ENCODE results near the gene CFAP70.
"Not testable (repeated sequence)": the region's sequence is repeated elsewhere in the genome, so short reads cannot be mapped to it uniquely, and the experiment has no call there.

CFAP70 gene

DNA sequence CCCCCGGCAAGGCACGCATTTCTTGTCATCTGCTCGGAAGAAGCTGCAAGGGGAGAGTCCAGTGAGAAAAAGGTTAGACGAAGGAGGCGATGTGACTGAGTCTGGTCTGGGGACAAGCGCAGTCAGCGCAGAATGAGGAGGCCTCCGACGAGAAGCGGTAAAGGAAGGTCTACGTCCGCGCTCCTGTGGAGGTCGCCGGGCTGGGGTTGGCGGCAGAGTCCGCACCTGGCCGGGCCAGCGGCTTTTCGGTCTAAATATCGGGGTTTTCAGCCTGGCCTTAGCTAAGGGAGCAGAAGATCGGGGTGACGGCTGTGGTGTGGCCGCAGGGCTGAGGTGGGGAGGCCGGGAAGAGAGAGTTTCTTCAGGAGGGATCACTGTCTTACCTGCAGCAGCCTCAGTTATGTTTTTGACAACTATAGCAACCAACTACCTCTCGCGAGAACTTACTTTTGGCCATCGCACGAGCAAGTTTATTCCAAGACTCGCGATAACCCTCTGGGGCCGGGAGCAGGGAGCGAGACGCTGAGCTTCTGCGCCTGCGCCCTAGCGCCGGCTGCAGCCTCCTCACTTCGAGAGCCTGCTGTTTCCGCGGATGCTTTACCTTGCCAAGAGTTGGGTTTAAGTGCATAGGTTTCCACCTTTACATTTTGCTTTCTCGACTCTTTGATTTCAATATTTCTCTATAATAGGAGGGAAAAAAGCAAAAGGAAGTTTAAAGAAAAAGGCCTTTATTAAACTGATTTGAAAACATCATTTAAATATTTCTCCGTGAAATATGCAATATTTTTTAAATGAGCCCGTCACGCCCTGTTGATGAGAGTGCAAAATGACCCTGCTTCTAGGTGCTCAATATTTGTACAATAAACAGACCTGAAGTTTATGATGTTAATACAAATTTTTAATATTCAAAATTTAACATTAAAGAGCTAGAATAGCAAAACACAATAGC is at the start of gene CFAP70:
TSS of gene CFAP70 (minus strand) at position 534 of the 949 bp plus-strand sequence. CDS start 4,068 bp downstream, outside the sequence.
- peak; percentile 83 to 90 for DNase-seq (ENCODE audit: low read depth in 2 of 2)

DNA sequence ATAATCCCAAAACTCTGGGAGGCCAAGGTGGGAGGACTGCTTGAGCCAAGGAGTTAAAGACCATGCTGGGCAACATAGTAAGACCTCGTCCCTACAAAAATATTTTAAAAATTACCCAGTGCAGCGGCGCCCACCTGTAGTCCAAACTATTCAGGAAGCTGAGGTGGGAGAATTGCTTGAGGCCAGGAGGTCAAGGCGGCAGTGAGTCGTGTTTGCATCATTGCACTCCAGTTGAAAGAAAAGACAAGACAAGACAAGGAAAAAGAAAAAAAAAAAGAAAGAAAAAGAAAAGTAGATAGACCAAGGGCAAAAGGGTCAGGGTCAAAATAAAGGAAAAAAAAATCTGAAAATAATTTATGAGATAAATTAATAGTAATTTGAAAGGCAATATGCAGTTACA is 49.4 kb upstream of the CFAP70 start:
- no peak for DNase-seq (ENCODE audit: low read depth in 2 of 2)

DNA sequence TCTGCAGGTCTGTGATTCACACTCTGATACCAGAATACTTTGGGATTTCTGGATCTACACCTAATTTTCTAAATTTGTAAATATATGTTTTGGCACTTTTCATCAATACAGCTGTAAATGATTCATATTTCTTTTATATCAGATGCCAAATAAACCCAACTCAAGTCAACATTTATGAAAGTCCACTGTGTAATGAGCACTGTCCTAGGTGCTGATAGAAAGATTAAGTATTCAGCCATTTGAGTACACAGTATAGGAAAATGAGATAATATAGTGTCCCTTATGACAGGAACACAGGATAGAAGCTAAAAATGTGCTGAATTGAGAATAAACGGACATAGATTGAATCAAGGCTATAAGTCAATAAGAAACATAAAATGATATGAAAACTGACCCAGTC is 48.8 kb upstream of the CFAP70 start:
- no peak for DNase-seq (ENCODE audit: low read depth in 2 of 2)

DNA sequence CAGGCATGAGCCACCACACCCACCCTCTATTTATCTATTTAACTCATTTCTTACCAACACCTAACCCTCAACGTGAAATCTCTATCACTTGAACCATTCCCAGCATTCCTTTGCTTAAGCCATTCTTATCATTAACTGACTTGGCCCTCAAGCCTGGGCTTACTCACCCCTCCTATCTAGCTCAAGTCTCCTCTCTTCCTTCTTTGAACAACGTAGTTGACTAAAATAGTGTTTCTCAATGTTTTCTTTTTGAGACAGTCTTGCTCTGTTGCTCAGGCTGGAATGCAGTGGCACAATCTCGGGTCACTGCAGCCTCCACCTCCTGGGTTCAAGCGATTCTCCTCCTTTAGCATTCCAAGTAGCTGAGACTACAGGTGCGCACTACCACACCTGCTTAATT is 48.2 kb upstream of the CFAP70 start:
- DNase-seq (ENCODE audit: low read depth in 2 of 2), result no peak

DNA sequence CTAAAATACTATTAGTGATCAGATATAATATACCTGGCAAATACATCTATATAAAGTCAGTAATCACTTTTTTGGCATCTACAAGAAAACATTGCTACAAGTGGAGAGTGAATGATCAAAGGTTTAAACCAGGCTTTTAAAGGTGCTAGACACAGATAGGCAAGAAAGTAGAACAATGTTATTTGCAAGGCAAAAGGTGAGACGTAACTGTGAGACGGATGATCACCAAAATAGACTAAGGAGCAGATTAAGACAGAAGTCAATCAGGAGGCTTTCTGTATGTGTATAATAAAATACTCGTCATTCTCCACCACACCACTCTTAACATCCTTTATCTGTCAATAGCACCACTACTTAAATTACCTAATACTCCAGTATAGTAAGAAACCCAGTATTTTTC is 46.9 kb upstream of the CFAP70 start:
- no peak for DNase-seq (ENCODE audit: low read depth in 2 of 2)

DNA sequence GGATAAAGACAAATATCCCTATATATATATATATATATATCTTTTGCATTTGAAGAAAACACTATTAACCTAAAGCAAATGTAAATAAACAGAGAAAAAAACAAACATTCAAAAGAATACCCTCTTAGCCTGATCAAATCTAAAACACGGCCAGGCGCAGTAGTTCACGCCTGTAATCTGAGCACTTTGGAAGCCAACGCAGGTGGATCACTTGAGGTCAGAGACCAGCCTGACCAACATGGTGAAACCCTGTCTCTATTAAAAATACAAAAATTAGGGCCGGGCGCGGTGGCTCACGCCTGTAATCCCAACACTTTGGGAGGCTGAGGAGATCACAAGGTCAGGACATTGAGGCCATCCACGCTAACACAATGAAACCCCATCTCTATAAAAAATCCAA is 46.0 kb upstream of the CFAP70 start:
- no peak for DNase-seq (ENCODE audit: low read depth in 2 of 2)

DNA sequence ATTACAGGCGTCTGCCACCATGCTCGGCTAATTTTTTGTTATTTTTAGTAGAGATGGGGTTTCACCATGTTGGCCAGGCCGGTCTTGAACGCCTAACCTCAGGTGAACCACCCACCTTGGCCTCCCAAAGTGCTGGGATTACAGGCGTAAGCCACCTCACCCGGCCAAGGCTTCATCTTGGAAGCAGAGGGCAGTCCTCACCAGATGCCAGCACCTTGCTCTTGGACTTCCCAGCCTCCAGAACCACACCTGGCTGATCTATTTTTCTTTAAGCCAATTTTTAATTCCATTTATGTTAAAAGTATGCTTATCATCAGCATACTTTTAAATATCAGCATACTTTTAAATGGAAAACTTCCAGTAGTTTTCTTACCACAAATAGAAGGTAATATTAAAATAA is 43.0 kb upstream of the CFAP70 start:
- no peak for DNase-seq (ENCODE audit: low read depth in 2 of 2)

DNA sequence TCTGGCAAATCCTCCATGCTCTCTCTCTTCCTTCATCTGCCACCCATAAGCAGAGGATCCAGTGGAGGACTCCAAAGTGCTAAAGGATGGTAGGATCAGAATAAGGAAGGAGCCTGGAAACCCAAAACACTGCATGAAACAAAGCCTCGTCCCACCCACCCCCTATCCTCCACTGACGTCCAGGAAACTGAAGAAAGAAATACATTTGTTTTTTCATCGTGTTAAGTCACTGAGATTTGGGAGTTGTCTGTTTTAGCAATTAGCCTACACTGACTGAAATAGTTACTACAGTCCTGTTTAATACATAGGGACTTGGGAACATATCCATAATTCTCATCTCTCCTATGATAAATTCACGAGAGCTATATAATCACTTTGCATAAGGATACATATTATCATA is 40.4 kb upstream of the CFAP70 start:
- DNase-seq (ENCODE audit: low read depth in 2 of 2), result no peak

DNA sequence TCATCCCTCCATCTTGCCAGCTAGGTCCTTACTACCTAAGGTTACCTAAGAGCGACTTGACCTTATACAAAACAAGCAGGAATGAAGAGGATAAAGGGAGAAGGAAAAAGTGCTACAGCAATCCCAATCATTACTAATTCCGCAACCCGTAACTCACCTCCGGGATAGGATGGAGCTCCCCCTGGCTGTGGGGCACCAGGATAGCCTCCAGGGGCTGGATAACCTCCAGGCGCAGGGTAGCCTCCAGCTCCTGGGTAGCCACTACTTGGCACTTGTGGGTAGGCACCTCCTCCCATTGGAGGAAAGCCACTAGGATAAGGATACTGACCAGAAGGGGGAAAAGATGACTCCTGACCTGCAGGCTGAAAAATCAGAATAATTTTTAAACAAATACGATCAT is 39.4 kb upstream of the CFAP70 start:
- no peak for DNase-seq (ENCODE audit: low read depth in 2 of 2)

DNA sequence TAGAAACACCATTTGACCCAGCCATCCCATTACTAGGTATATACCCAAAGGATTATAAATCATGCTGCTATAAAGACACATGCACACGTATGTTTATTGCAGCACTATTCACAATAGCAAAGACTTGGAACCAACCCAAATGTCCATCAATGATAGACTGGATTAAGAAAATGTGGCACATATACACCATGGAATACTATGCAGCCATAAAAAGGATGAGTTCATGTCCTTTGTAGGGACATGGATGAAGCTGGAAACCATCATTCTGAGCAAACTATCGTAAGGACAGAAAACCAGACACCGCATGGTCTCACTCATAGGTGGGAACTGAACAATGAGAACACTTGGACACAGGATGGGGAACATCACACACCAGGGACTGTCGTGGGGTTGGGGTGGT is 35.7 kb upstream of the CFAP70 start:
- DNase-seq (ENCODE audit: low read depth in 2 of 2), result not testable (repeated sequence)

DNA sequence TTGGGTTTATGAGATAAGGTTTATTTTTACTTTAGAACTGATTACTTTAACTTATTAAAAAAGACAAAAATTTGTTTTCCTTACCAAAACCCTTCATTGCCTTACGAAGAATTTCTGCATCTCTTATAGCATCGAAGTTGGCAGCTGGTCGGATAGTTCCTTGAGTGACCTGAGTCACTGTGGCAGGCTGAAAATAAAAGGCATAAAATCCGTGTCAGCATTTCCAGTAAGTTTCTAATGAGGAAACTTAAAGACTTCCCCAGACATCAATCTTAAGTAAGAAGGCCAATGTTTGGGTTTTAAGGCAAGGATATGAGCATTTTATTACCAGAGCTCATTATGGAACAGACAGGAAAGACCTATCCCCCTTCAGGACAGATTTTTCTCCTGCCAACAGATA is 29.6 kb upstream of the CFAP70 start:
- DNase-seq (ENCODE audit: low read depth in 2 of 2), result no peak

DNA sequence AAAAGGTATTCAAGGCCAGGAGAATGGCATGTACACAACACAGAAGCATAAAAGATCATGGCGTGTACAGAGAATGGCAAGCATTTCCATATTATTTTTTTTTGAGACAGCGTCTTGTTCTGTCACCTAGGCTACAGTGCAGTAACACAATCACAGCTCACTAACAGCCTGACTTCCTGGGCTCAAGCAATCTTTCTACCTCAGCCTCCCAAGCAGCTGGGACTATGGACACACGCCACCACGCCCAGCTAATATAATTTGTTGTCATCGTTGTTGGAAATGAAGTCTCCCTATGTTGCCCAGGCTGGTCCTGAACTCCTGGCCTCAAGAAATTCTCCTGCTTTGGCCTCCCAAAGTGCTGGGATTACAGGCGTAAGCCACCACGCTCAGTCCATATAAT is 27.9 kb upstream of the CFAP70 start:
- no peak for DNase-seq (ENCODE audit: low read depth in 2 of 2)

DNA sequence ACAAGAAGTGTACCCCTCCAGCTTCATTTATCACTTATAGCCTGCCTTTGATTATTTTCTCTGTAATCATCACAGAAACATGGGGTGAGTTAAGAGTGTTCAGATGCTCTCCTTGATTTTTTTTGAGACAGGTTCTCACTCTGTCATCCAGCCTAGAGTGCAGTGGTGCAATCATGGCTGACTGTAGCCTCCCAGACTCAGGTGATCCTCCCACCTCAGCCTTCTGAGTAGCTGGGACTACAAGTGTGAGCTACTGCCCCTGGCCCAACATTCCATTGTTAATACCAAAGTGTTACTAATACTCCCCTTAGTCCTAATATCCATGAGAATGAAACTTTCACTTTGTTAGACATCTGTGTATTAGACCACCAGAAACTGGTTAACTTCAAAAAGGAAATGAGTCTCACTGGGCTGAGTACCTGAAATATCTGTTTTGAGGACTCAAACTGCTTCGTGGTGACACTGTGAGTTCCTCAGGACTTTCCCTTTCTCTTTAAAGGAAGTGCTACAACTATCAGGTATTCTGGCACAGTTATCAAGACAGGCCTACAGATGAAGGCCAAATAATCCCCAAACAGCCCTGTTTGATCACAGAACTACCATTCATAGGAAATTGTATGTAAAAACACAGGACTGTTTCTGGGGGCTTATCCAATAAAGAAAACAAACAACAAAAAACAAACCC is 20.5 kb upstream of the CFAP70 start:
- no peak for DNase-seq (ENCODE audit: low read depth in 2 of 2)

DNA sequence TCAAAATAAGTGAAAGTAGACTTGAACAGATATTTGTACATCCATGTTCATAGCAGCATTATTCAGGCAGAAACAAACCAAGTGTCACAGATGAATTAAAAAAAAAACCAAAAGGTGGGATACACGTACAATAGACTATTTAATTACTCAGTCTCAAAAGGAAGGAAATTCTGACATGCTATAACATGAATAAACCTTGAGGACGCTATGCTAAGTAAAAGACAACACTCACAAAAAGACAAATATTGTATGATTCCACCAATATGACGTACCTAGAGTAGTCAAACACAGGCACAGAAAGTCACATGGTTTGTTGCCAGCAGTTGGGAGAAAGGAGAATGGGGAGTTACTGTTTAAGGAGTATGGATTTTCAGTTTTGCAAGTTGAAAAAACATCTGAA is 18.0 kb upstream of the CFAP70 start:
- no peak for DNase-seq (ENCODE audit: low read depth in 2 of 2)

DNA sequence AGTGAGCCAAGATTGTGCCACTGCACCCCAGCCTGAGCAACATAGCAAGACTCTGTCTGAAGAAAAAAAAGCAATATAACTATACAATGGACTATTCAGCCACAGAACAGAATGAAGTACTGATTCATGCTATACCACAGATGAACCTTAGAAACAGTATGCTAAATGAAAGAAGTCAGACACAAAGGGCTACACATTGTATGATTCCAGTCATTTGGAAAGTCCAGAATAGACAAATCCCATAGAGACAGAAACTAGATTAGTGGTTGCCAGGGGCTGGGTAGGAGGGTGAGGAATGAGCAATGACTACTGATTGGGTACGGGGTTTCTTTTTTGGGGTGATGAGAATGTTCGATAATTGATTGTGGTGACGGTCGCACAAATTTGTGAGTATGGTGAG is 9.6 kb upstream of the CFAP70 start:
- DNase-seq (ENCODE audit: low read depth in 2 of 2), result peak in 1 of 2 donors; percentile 9

DNA sequence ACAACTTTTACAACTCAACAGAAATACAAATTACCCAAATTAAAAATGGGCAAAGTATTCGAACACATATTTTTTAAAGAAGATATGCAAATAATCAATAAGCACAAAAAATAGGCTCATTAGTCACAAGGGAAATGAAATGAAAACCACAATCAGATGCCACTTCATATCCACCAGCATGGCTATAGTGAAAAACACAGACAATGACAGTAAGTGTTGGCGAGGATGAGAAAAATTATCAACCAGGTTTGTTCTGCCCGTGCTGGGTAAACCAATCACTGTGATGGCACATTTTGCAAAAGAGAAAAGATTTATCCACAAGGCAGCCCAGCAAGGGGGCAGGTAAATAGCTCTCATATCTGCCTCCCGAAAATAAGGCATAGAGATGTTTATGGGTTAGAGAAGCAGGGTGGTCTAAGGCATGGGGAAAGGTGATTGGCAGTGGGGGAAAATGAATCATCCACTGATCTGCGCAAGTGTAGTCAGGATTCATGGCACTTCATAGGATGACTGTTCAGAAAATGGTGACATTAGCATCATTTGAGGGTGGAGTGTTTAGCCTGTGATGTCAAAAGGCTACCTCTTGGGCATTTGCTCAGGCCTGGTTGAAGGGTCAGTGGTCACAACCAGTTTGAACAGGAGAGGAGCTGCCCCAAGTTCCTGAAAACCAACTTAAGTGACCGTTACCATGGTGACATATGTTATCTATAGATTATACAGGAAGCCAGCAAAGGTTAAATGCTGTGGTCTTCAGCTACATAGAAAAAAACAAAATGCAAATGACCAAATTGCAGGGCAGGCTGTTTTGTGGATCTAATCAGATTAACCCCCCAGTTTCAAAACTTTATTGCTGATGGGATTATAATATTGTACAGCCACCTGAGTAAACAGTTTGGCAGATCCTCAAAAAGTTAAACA is 8.0 kb upstream of the CFAP70 start:
- DNase-seq (ENCODE audit: low read depth in 2 of 2), result no peak

DNA sequence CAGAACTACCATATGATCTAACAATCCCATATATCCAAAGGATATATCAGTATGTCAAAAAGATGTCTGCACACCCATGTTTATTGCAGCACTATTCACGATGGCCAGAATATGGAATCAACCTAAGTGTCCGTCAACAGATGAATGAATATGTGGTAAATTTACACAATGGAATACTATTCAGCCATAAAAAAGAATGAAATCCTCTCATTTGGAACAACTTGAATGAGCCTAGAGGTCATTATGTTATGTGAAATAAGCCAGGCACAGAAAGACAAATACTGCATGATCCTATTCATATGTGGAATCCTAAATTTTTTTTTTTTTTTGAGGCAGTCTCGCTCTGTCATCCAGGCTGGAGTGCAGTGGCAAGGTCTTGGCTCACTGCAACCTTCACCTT is 6.3 kb upstream of the CFAP70 start:
- DNase-seq (ENCODE audit: low read depth in 2 of 2), result no peak

DNA sequence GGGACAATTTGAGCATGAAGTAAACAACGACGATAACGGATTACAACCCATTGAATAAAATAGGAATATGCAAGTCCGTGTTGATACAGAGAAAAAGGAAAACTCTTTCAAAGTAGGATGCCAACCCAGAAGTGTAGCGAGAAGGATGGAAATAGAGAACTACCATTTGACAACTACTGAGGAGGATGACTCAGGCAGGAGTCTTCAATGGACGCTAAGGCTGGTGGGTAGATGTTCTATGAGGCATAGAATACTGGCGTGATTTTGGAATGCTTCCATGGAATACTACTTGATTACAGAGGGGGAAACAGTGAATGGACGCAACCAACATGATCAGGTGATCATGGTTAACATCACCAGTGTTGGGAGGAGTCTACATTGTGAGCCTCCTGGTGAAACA is 828 bp upstream of the CFAP70 start:
- DNase-seq (ENCODE audit: low read depth in 2 of 2), result no peak

DNA sequence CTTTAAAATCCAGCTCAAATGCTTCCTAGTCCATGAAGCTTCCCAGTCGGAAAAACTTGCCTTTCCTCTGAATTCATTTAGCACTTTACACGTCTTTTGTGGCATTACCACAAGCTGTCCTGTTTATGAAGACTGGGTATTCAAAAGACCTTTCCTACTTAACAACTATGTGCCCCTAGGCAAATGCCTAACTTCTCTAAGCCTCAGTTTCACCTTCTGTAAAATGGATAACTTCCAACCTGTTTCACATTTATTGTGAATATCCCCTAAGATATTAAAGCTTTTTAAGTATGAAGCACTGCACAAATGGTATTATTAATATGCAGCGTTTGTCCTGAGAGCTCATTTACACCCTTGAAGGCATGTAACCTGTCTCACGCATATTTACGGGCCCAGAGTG is 843 bp downstream of the CFAP70 start:
- DNase-seq (ENCODE audit: low read depth in 2 of 2), result no peak

DNA sequence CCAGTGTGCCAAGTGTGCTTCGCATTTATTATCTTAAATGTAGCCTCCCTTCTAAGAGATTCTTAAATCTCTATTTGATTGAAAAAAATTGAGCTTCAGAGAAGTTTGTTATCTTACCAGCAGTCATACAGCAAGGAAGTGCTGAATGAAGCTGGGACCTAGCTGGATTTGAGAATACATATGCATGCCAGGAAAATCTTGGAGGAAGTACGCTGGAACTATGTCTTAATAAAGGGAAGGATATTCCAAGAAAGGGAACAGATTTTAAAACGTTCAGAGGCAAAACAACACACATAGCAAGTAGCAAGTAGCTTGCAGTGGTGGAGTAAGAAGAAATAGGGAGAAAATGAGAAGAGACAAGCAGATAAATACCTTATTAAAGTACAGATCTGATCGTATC is 1.5 kb downstream of the CFAP70 start:
- no peak for DNase-seq (ENCODE audit: low read depth in 2 of 2)

DNA sequence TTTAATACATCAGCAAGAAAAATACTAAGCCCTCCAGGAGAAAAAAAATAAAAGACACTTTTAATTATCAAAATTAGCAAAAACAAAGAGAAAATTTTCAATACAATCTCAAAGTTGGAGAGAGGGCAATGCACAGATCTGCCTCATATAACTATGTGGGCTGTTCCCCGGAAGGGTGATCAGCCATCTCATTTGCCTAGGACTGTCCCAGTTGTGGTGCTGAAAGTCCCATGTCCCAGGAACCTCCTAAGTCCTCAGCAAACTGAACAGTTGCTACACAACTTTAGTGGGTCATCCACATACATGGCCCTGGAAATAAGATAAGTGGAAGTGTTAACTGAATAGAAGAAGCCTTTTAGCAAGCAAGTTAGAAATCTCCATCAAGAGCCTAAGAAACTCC is 14.4 kb downstream of the CFAP70 start:
- DNase-seq (ENCODE audit: low read depth in 2 of 2), result no peak

DNA sequence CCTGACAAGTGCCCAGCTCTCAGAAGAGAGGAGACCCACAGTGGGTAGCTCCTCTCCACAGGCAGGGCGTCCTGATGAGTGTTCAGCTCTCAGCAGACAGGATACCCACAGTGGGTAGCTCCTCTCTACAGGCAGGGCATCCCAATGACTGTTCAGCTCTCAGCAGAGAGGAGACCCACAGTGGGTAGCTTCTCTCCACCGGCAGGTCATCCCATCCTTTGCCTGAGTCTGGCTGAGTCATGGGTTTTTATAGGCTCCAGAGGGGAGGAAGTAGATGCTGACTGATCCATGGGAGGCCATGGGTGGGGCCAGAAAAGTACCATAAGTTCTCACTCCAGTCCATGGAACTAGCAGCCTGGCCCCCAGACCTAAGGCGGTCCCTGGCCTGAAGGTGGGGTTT is 18.5 kb downstream of the CFAP70 start:
- no peak for DNase-seq (ENCODE audit: low read depth in 2 of 2)
